ENCODE results near the gene MKX. TPM values are rescaled to one million over a fixed set of nuclear protein-coding genes. Genes with fewer than 3 reads are reported as not detected.

The MKX gene, protein sequence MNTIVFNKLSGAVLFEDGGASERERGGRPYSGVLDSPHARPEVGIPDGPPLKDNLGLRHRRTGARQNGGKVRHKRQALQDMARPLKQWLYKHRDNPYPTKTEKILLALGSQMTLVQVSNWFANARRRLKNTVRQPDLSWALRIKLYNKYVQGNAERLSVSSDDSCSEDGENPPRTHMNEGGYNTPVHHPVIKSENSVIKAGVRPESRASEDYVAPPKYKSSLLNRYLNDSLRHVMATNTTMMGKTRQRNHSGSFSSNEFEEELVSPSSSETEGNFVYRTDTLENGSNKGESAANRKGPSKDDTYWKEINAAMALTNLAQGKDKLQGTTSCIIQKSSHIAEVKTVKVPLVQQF
- 19.2 to 28.8 TPM (median 22.1 TPM) in 3 replicates for total RNA-seq
- long read RNA-seq, transcript MKX-202 (7 exons, 3,638 nt), result major isoform, 29 of 62 reads
- long read RNA-seq, partial matches to known transcripts, result 14 of 62 reads
- long read RNA-seq, other reads (novel, unspliced or antisense), result 19 of 62 reads

DNA sequence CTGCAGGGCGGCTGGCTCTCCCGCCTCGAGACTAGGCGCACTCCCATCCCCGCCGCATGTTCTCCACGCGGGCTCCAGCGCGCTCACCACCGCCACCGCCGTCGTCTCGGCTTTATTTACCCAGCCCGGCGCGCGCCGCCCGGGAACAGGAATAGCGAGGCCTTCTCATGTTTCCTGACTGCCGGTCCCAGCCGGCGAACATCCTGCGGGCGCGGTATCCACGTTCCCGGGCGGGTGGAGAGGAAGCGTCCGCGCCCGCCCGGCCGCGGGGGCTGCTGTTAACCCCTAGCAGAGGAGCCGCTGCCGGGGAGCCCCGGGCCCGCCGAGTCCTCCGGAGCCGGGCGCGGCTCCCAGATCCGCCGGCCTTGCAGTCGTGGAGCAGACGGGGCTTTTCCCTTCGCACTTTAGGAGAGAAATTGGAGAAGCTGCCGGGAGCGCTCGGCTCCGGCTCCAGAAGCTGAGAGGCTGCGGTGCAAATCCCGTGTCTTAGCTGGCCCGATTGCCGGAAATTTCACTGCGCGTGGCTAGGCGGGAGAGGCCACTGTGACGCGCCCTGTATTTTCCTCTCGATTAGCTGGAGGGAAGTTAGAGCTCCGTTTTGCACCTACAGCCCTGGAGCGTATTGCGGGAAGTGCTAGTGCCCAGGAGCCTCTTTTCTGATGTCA lies at the start of gene MKX:
MKX (minus strand) TSS at position 88 of the 665 bp plus-strand sequence. CDS start 2,404 bp downstream, outside the sequence.
- H3K4me3 Mint-ChIP-seq (ENCODE audit: unreplicated experiment), result peak within 1 kb of the TSS; percentile 84
- peaks cover 14% of the 10 kb centered on the region for H3K27me3 Mint-ChIP-seq (ENCODE audit: low read depth)
- DNase-seq (ENCODE audit: low spot score), result peak; percentile 93
- peaks cover 2% of the 10 kb centered on the region for H3K36me3 Mint-ChIP-seq (ENCODE audit: low read depth)
- H3K9me3 Mint-ChIP-seq (ENCODE audit: low read depth), result no peaks in the 10 kb centered on the region
- TF ChIP-seq, protein P1, sequence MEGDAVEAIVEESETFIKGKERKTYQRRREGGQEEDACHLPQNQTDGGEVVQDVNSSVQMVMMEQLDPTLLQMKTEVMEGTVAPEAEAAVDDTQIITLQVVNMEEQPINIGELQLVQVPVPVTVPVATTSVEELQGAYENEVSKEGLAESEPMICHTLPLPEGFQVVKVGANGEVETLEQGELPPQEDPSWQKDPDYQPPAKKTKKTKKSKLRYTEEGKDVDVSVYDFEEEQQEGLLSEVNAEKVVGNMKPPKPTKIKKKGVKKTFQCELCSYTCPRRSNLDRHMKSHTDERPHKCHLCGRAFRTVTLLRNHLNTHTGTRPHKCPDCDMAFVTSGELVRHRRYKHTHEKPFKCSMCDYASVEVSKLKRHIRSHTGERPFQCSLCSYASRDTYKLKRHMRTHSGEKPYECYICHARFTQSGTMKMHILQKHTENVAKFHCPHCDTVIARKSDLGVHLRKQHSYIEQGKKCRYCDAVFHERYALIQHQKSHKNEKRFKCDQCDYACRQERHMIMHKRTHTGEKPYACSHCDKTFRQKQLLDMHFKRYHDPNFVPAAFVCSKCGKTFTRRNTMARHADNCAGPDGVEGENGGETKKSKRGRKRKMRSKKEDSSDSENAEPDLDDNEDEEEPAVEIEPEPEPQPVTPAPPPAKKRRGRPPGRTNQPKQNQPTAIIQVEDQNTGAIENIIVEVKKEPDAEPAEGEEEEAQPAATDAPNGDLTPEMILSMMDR (IDR thresholded peaks at IDR 0.05), result peak; percentile 9
- peak within 1 kb of the TSS; percentile 94 for H3K27ac Mint-ChIP-seq (ENCODE audit: unreplicated experiment)
- H3K4me1 Mint-ChIP-seq (ENCODE audit: low read depth), result peaks cover 30% of the 10 kb centered on the region

DNA sequence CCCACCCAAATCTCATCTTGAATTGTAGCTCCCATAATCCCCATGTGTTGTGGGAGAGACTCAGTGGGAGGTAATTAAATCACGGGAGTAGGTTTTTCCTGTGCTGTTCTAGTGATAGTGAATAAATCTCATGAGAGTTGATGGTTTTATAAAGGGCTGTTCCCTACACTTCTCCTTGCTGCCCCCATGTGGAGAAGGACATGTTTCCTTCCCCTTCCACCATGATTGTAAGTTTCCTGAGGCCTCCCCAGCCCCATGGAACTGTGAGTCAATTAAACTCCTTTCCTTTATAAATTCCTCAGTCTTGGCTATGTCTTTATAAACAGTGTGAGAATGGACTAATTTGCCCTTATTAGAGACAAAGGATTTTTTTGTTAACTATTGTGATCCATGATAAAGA lies 48.5 kb upstream of the MKX start:
- no peak for DNase-seq (ENCODE audit: low spot score)
- H3K9me3 Mint-ChIP-seq (ENCODE audit: low read depth), result peaks cover 2% of the 10 kb centered on the region
- H3K27ac Mint-ChIP-seq (ENCODE audit: unreplicated experiment), result no peak overlapping the region
- no peaks in the 10 kb centered on the region for H3K36me3 Mint-ChIP-seq (ENCODE audit: low read depth)
- no peaks in the 10 kb centered on the region for H3K27me3 Mint-ChIP-seq (ENCODE audit: low read depth)
- no peak overlapping the region for H3K4me3 Mint-ChIP-seq (ENCODE audit: unreplicated experiment)
- TF ChIP-seq, protein P1 (IDR thresholded peaks at IDR 0.05), result peak; percentile 61
- peaks cover 28% of the 10 kb centered on the region for H3K4me1 Mint-ChIP-seq (ENCODE audit: low read depth)

DNA sequence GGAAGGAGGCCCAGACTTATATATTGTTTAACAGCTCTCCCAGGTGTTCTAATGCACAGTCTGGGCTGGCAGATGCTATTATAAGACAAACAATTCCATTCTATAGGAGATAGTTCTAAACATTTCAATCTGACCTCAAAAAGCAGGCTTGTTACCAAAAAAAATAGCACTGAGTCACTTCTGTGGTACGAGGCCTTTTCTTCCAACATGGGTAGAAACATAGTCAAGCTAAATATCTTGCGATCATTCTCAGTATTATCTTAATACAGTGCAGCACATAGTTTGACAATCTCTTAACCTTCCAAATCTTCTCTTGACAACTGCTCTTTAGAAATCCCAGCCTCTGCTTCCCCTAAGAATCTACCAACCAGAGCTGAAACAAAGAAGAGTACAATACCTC lies 46.6 kb upstream of the MKX start:
- H3K27me3 Mint-ChIP-seq (ENCODE audit: low read depth), result peaks cover 2% of the 10 kb centered on the region
- peaks cover 2% of the 10 kb centered on the region for H3K36me3 Mint-ChIP-seq (ENCODE audit: low read depth)
- peaks cover 2% of the 10 kb centered on the region for H3K9me3 Mint-ChIP-seq (ENCODE audit: low read depth)
- TF ChIP-seq, protein P1 (IDR thresholded peaks at IDR 0.05), result no peak
- no peak for DNase-seq (ENCODE audit: low spot score)
- peaks cover 25% of the 10 kb centered on the region for H3K4me1 Mint-ChIP-seq (ENCODE audit: low read depth)
- peak overlapping the region; percentile 29 for H3K27ac Mint-ChIP-seq (ENCODE audit: unreplicated experiment)
- no peak overlapping the region for H3K4me3 Mint-ChIP-seq (ENCODE audit: unreplicated experiment)

DNA sequence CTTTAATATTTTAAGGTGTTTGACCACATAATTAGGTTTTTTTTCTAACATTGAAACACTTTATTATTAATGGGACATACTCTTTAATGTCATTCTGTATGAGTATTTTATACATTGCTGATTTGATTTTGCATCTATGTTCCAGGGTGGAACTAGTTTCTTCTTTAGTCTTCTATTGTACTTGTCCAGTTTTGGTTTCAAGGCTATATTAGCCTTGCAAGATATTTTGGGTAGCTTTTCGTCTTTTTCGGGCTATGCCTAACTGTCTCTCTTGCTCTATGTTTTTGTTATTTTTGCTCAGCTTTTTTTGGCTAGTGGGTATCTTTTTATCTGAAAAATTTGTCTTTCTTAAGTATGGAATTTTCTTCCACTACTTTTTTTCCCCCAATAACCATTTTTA lies 38.7 kb upstream of the MKX start:
- H3K9me3 Mint-ChIP-seq (ENCODE audit: low read depth), result peaks cover 4% of the 10 kb centered on the region
- H3K27me3 Mint-ChIP-seq (ENCODE audit: low read depth), result peaks cover 2% of the 10 kb centered on the region
- H3K4me1 Mint-ChIP-seq (ENCODE audit: low read depth), result peaks cover 21% of the 10 kb centered on the region
- H3K27ac Mint-ChIP-seq (ENCODE audit: unreplicated experiment), result peak overlapping the region; percentile 42
- peak overlapping the region; percentile 22 for H3K4me3 Mint-ChIP-seq (ENCODE audit: unreplicated experiment)
- no peak for DNase-seq (ENCODE audit: low spot score)
- TF ChIP-seq, protein P1 (IDR thresholded peaks at IDR 0.05), result no peak
- H3K36me3 Mint-ChIP-seq (ENCODE audit: low read depth), result peaks cover 2% of the 10 kb centered on the region

DNA sequence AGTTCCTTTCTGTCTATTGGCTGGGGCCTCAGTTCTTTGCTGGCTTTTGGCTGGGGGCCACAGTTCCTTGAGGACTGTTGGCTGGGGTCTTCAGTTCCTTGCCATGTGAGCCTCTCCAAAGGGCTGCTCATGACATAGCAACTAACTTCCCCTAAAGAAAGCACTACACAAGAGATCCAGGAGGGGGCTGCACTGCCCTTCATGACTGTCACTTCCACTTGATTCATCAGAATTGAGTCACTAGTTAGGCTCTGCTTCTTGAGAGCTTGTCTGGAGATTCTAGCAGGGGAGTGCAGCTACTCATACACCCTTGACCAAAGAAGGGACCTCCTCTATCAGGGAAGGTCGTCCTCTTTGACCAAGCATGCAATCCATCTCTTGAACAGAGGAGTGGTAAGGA lies 38.0 kb upstream of the MKX start:
- Mint-ChIP-seq H3K27me3 (ENCODE audit: low read depth) (peaks cover 2% of the 10 kb centered on the region), H3K9me3 (ENCODE audit: low read depth) (peaks cover 4% of the 10 kb centered on the region), H3K4me1 (ENCODE audit: low read depth) (peaks cover 21% of the 10 kb centered on the region), H3K36me3 (ENCODE audit: low read depth) (peaks cover 2% of the 10 kb centered on the region), H3K27ac (ENCODE audit: unreplicated experiment) (peak overlapping the region; percentile 20), H3K4me3 (ENCODE audit: unreplicated experiment) (no peak overlapping the region)
- TF ChIP-seq, protein P1 (IDR thresholded peaks at IDR 0.05), result peak; percentile 74
- no peak for DNase-seq (ENCODE audit: low spot score)
